HepG2 (cell line): ENCODE data around the gene CAD. TPM values are rescaled to one million over a fixed set of nuclear protein-coding genes. Genes with fewer than 3 reads are reported as not detected.

ENCODE experiments used
- ARNTL ChIP-seq: sonication (generic); formaldehyde crosslinking; IDR thresholded peaks from 2 replicates; pipeline ENCODE4 v1.4.0; 2020; ENCODE audit warnings: mild to moderate bottlenecking, missing genetic modification reagents
- ASH2L ChIP-seq: fragments of 300-600, 200-600 bp; sonication (generic); IDR thresholded peaks from 2 replicates; pipeline ENCODE4 v1.7.0; 2017; ENCODE audit warnings: low read depth, mild to moderate bottlenecking, moderate library complexity, mixed read lengths, low read length; ENCODE audit not compliant: insufficient read length
- JUND ChIP-seq: sonication (generic); formaldehyde crosslinking; IDR thresholded peaks from 2 replicates; pipeline ENCODE4 v1.8.0; 2022; ENCODE audit warnings: mild to moderate bottlenecking, missing genetic modification reagents
- NFIC ChIP-seq: IDR thresholded peaks from 2 replicates; pipeline ENCODE4 v1.6.1; 2012; ENCODE audit warnings: mild to moderate bottlenecking, low read length, inconsistent platforms
- NFKB2 ChIP-seq: sonication (generic); formaldehyde crosslinking; IDR thresholded peaks from 2 replicates; pipeline ENCODE4 v1.4.0; 2020; ENCODE audit warnings: missing genetic modification reagents, borderline replicate concordance
- RFX5 ChIP-seq: IDR thresholded peaks from 2 replicates; pipeline ENCODE4 v1.6.1; 2011; ENCODE audit warnings: low read depth, low read length, improper control_type of control experiment
- SRSF4 ChIP-seq: fragments of 200-400 bp; formaldehyde crosslinking; IDR thresholded peaks from one replicate; pipeline ENCODE4 v1.6.1; 2018; ENCODE audit warnings: mild to moderate bottlenecking, low read depth, low read length, moderate library complexity; ENCODE audit not compliant: poor library complexity, severe bottlenecking
- TAF1 ChIP-seq: sonication (generic); formaldehyde crosslinking; IDR thresholded peaks from 2 replicates; pipeline ENCODE4 v1.4.0; 2020; ENCODE audit warnings: missing genetic modification reagents
- TRIM24 ChIP-seq: sonication (generic); formaldehyde crosslinking; IDR thresholded peaks from 2 replicates; pipeline ENCODE4 v1.8.0; 2022; ENCODE audit warnings: mild to moderate bottlenecking, missing genetic modification reagents
- ZNF3 ChIP-seq: IDR thresholded peaks from 2 replicates; pipeline ENCODE4 v1.7.0; 2017; ENCODE audit warnings: inconsistent platforms
- ZNF333 ChIP-seq: sonication (generic); formaldehyde crosslinking; IDR thresholded peaks from 2 replicates; pipeline ENCODE4 v1.4.0; 2020; ENCODE audit warnings: mild to moderate bottlenecking, missing genetic modification reagents, borderline replicate concordance
- ZNF441 ChIP-seq: sonication (generic); formaldehyde crosslinking; IDR thresholded peaks from 2 replicates; pipeline ENCODE4 v1.7.0; 2021; ENCODE audit warnings: missing genetic modification reagents, borderline replicate concordance
- ZNF629 ChIP-seq: sonication (generic); formaldehyde crosslinking; conservative IDR thresholded peaks from 2 replicates; pipeline ENCODE4 v1.5.0; 2020; ENCODE audit warnings: missing genetic modification reagents
- ZNF672 ChIP-seq: sonication (generic); formaldehyde crosslinking; IDR thresholded peaks from 2 replicates; pipeline ENCODE4 v1.8.1; 2022; ENCODE audit warnings: missing genetic modification reagents
- ZNF800 ChIP-seq: sonication (generic); formaldehyde crosslinking; IDR thresholded peaks from 2 replicates; pipeline ENCODE4 v1.4.0; 2020; ENCODE audit warnings: missing genetic modification reagents
- ZNF891 ChIP-seq: sonication (generic); formaldehyde crosslinking; IDR thresholded peaks from 2 replicates; pipeline ENCODE4 v1.5.0; 2020; ENCODE audit warnings: mild to moderate bottlenecking, missing genetic modification reagents
- polyA plus RNA-seq, 8 experiments: library from polyadenylated mRNA; depleted of rRNA in 3 of 8; stranded (reverse) in 7 of 8; unstranded in 1 of 8; fragments of >200 nt; fragmentation: Illumina TruSeq in 4 of 8; extraction: Trizol in 4 of 8; gene quantifications; 2 replicates each; pipeline versions ENCODE4 v1.2.1 to v1.2.3, GENCODE V29; 2011 to 2016; ENCODE audit warnings: low read depth in 4 of 8, missing spikeins in 1 of 8, mixed read lengths in 1 of 8; ENCODE audit not compliant: insufficient read depth in 1 of 8
- total RNA-seq, 5 experiments: library from RNA; depleted of rRNA; stranded (reverse); fragments of >200 nt; fragmentation: Illumina TruSeq; extraction: Trizol; gene quantifications; 2 replicates each; pipeline ENCODE4 v1.2.3, GENCODE V29; 2016; ENCODE audit warnings: low read depth in 1 of 5
- TF ChIP-seq, protein P1 (sequence below): sonication (generic); formaldehyde crosslinking; IDR thresholded peaks from 2 replicates; pipeline ENCODE4 v1.4.0; 2020; ENCODE audit warnings: missing genetic modification reagents, borderline replicate concordance
- TF ChIP-seq, protein P2 (sequence below): sonication (generic); formaldehyde crosslinking; IDR thresholded peaks from 2 replicates; pipeline ENCODE4 v1.4.0; 2020; ENCODE audit warnings: missing genetic modification reagents, mild to moderate bottlenecking, borderline replicate concordance
- TF ChIP-seq, protein P3 (sequence below): sonication (generic); formaldehyde crosslinking; conservative IDR thresholded peaks from 2 replicates; pipeline ENCODE4 v1.4.0; 2020; ENCODE audit warnings: mild to moderate bottlenecking, missing genetic modification reagents, moderate library complexity

CAD gene
- total and polyA plus RNA-seq, 2 of the 13 experiments (the other 11 are each of a cell fraction or from before 2014, with no cell fraction given): 21.7 to 37.0 TPM

GRCh38 chr2:27209621-27210401, 7.4 kb upstream of the CAD start (continued):
- TF ChIP-seq ZNF891 (CRISPR knock-in tag): no peak
- TF ChIP-seq TAF1 (CRISPR knock-in tag): no peak
- TF ChIP-seq, protein P1, sequence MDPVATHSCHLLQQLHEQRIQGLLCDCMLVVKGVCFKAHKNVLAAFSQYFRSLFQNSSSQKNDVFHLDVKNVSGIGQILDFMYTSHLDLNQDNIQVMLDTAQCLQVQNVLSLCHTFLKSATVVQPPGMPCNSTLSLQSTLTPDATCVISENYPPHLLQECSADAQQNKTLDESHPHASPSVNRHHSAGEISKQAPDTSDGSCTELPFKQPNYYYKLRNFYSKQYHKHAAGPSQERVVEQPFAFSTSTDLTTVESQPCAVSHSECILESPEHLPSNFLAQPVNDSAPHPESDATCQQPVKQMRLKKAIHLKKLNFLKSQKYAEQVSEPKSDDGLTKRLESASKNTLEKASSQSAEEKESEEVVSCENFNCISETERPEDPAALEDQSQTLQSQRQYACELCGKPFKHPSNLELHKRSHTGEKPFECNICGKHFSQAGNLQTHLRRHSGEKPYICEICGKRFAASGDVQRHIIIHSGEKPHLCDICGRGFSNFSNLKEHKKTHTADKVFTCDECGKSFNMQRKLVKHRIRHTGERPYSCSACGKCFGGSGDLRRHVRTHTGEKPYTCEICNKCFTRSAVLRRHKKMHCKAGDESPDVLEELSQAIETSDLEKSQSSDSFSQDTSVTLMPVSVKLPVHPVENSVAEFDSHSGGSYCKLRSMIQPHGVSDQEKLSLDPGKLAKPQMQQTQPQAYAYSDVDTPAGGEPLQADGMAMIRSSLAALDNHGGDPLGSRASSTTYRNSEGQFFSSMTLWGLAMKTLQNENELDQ: no peak
- TF ChIP-seq ZNF441 (CRISPR knock-in tag): no peak
- no peak for TF ChIP-seq ZNF333 (CRISPR knock-in tag)
- no peak for TF ChIP-seq RFX5
- 0 out of 2 replicates have a peak, but pooled peaks have one; percentile 27 for TF ChIP-seq NFIC
- 0 out of 2 replicates have a peak, but pooled peaks have one; percentile 34 for TF ChIP-seq ARNTL (CRISPR knock-in tag)
- TF ChIP-seq TRIM24 (CRISPR knock-in tag): no peak
- TF ChIP-seq ZNF629 (CRISPR knock-in tag): no peak
- no peak for TF ChIP-seq SRSF4
- TF ChIP-seq ASH2L: peak; percentile 28
- no peak for TF ChIP-seq ZNF3 (CRISPR knock-in tag)
- TF ChIP-seq ZNF672 (CRISPR knock-in tag): no peak
- TF ChIP-seq JUND (CRISPR knock-in tag): no peak
- TF ChIP-seq ZNF800 (CRISPR knock-in tag): no peak
- no peak for TF ChIP-seq NFKB2 (CRISPR knock-in tag)
- TF ChIP-seq, protein P2, sequence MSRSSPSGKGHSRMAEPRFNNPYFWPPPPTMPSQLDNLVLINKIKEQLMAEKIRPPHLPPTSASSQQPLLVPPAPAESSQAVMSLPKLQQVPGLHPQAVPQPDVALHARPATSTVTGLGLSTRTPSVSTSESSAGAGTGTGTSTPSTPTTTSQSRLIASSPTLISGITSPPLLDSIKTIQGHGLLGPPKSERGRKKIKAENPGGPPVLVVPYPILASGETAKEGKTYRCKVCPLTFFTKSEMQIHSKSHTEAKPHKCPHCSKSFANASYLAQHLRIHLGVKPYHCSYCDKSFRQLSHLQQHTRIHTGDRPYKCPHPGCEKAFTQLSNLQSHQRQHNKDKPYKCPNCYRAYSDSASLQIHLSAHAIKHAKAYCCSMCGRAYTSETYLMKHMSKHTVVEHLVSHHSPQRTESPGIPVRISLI (CRISPR knock-in tag): no peak
- TF ChIP-seq, protein P3, sequence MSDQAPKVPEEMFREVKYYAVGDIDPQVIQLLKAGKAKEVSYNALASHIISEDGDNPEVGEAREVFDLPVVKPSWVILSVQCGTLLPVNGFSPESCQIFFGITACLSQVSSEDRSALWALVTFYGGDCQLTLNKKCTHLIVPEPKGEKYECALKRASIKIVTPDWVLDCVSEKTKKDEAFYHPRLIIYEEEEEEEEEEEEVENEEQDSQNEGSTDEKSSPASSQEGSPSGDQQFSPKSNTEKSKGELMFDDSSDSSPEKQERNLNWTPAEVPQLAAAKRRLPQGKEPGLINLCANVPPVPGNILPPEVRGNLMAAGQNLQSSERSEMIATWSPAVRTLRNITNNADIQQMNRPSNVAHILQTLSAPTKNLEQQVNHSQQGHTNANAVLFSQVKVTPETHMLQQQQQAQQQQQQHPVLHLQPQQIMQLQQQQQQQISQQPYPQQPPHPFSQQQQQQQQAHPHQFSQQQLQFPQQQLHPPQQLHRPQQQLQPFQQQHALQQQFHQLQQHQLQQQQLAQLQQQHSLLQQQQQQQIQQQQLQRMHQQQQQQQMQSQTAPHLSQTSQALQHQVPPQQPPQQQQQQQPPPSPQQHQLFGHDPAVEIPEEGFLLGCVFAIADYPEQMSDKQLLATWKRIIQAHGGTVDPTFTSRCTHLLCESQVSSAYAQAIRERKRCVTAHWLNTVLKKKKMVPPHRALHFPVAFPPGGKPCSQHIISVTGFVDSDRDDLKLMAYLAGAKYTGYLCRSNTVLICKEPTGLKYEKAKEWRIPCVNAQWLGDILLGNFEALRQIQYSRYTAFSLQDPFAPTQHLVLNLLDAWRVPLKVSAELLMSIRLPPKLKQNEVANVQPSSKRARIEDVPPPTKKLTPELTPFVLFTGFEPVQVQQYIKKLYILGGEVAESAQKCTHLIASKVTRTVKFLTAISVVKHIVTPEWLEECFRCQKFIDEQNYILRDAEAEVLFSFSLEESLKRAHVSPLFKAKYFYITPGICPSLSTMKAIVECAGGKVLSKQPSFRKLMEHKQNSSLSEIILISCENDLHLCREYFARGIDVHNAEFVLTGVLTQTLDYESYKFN (CRISPR knock-in tag): peak; percentile 72
